Cardiac fibroblast (primary cell): Measurements from ENCODE around the gene DLG5.

ENCODE experiments used
- DNase-seq, 2 donors: peaks; one replicate each; pipeline versions ENCODE4 v3.0.0 to v3.0.0-alpha.2; 2010; ENCODE audit warnings: low read depth in 2 of 2
- H3K4me3 ChIP-seq, 2 donors: replicated peaks in 1 of 2; 1 replicate in 1 of 2; 2 replicates in 1 of 2; pipeline ENCODE4 v1.5.1; 2011; ENCODE audit warnings: low read depth in 2 of 2, low read length in 2 of 2, mild to moderate bottlenecking in 2 of 2, moderate library complexity in 1 of 2
- TF ChIP-seq, protein P1 (sequence below): IDR thresholded peaks from one replicate; pipeline ENCODE4 v1.5.1; 2011; ENCODE audit warnings: low read depth, mild to moderate bottlenecking, low read length, inconsistent platforms

The DLG5 gene

DNA sequence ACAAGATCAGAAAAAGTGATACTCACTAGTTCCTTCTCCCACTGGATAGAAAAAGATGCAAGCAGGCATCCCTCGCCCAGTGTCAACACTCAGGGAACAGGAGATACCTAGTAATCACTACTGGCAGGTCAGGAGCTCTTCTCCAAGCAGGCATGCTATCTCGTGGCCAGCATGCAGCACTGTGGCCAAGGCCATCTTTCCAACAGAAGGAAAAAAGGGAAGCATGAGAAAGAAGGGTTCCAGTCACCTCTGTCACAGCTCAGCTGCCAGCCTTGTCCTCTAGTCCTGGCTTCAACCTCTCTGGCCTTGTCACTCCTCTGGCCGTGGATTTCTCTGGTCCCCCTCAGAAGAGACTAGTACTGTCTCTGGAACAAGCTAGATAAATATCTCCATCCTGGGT is 45.3 kb downstream of the DLG5 start:
- no peak for DNase-seq
- TF ChIP-seq, protein P1, sequence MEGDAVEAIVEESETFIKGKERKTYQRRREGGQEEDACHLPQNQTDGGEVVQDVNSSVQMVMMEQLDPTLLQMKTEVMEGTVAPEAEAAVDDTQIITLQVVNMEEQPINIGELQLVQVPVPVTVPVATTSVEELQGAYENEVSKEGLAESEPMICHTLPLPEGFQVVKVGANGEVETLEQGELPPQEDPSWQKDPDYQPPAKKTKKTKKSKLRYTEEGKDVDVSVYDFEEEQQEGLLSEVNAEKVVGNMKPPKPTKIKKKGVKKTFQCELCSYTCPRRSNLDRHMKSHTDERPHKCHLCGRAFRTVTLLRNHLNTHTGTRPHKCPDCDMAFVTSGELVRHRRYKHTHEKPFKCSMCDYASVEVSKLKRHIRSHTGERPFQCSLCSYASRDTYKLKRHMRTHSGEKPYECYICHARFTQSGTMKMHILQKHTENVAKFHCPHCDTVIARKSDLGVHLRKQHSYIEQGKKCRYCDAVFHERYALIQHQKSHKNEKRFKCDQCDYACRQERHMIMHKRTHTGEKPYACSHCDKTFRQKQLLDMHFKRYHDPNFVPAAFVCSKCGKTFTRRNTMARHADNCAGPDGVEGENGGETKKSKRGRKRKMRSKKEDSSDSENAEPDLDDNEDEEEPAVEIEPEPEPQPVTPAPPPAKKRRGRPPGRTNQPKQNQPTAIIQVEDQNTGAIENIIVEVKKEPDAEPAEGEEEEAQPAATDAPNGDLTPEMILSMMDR: no peak
- H3K4me3 ChIP-seq: no peak overlapping the region

DNA sequence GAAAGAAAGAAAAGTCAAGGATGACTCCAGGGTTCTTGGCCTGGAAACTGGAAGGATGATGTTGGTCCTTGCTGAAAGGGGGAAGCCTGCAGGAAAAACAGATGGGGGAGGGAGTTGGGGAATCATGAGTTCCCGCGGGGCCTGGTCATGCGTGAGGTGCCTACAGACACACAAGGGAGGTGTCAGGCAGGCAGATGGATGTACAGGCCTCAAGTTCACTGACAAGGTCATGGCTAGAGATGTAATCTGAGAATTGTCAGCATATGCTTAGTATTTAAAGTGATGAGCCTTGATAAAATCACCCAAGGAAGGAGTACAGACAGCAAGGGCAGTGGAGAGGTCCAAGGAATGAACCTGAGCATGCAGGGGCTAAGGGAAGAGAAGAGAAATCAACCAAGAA is 46.8 kb downstream of the DLG5 start:
- H3K4me3 ChIP-seq: no peak overlapping the region
- TF ChIP-seq, protein P1: no peak

DNA sequence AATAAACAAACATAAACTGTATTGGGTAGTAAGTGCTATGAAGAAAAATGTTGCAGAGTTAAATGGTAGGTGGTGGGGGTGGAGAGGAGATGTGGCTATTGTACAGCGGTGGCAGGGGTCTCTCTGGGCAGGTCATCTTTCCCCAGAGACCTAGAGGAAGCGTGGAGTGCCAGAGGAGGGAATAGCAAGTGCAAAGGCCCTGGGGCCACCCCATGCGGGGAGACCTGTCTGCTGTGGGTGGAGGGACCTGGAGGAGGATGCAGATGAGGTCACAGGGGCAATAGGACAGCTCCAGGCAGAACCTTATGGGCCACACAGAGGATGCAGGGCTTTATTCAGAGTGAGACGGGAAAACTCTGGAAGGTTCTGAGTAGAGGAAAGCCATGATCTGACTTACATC is 47.5 kb downstream of the DLG5 start:
- TF ChIP-seq, protein P1: no peak
- H3K4me3 ChIP-seq: no peak overlapping the region
- no peak for DNase-seq

More for the DNA sequence above, 46.8 kb downstream of the DLG5 start:
- no peak for DNase-seq

DNA sequence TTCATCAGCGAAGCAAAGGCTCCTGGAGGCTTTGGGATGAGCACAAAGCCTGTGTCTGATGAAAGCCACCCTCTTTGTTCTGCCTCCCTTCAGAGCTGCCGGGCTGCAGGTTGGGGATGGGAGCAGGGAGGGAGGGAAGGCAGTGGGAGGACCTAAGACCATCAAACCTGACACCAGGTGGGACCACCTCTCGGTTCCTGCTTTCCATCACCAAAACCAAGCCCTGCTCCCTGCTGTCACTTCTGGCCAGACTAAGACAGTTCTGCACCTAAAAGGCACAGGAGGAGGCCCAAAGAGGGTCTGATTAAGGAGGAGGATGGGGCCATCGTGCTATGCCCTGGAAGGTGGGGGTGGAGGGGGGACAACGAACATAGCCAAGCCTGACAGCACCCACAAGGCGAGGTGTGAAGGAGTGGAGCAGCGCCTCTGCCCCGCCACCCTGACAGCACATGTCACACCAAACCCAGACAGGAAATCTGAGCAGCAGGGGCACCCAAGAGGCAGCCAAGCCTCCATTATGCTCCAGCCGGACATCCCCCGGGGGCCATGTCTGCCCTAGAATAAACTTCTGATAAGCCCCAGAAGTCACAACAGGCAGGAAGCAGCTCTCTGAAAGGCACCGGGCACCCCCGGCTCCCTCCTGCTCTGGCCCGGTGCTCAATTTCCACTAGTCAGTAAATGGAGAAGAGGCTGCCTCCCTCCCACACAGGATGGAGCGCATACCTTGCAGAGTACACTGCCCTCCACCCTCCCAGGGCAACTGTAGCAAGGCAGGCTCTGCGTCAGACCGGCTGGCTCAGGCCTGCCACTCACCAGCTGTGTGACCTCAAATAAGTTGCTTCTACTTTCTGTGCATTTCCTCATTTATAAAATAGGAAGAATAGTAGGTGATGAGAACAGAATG is 48.9 kb downstream of the DLG5 start:
- no peak overlapping the region for H3K4me3 ChIP-seq
- TF ChIP-seq, protein P1: no peak
- DNase-seq: peak; percentile 57 to 80

DNA sequence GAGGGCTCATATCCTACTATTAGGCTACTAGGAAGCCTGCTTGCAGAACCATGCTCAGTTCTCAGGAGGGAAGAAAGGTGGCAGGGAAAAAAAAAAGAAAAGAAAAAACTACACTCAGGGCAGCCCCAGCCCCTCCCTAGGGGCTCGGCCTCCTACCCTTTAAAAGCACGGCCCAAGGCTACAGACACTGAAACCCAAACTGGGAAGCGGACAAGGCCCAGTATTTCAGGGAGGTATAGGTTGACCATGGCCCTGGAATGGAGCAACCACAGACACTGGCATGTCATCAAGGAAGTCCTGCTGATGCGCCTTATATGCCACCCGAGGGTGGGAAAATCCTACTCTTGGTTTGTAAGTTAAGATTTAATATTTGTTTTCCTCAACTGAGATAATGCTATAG is 50.8 kb downstream of the DLG5 start:
- TF ChIP-seq, protein P1: no peak
- H3K4me3 ChIP-seq: no peak overlapping the region
- DNase-seq: no peak

DNA sequence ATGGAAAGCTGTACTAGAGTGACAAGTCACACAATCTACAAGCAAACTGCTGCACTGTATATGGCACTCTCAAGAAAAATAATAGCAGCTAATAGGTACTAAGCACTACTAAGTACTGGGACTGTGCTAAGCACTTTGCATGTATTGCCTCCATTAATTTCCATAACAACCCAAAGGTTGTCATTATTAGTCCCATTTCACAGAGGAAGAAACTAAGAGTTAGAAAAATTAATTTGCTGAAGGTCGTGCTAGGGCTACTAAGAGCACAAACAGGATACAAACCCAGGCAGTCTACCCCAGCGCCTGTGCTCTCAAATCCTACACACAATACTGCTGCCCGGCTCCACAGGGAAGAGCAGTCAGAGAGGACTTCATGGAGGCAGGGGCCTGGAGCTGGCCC is 51.7 kb downstream of the DLG5 start:
- TF ChIP-seq, protein P1: no peak
- no peak for DNase-seq
- no peak overlapping the region for H3K4me3 ChIP-seq
